GM18867 (cell line): Measurements from ENCODE around the gene CNPY2.
"Not testable (repeated sequence)": the region's sequence is repeated elsewhere in the genome, so short reads cannot be mapped to it uniquely, and the experiment has no call there.

Experiments
- ATAC-seq: cut with Tn5 transposase; IDR thresholded peaks from one replicate; pipeline ENCODE4 v1.9.1; 2021; ENCODE audit warnings: mild to moderate bottlenecking, moderate library complexity; ENCODE audit not compliant: unreplicated experiment

CNPY2 gene

DNA sequence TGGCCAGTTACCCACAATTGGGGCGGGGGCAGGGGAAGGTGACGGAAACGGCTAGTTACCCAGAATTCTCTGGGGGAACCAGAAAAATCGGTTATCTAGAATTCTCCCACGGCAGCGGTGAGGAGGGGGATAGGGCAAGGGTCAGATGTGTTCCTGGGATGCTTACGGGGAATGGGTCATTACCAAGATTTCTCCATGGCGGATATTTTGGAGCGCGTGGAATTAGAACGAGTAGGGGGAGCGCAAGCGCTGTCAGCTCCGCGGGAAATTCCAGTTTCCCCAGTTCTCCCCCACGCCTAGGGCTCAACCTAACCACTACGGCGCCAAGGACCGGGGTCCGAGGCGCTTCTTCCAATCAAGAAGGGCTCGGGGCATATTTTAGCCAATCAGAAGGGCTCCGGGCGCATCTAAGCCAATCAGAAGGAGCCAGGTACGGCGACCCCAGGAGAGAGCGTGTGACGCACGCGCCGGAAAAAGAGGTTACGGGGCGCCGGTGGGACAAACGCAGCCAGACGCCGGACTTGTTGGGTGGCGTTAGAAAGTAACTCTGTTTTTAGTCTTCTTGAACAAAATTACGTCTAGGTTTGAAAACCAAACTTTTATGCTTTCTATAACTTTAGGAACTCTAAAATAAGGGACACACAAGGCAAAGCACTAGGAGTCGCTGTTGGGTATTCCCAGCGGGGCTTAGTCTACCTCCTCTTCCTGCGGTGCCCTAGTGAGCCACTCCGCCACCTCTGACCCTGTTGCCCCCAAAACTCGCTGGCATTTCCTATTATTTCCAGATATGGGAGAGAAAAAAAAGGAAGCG is 18.1 kb upstream of the CNPY2 start, which contains the start of gene PAN2:
TSS of gene PAN2 (minus strand) at position 322 of the 811 bp plus-strand sequence. CDS start 906 bp downstream, outside the sequence.
- peak; percentile 95 for ATAC-seq

DNA sequence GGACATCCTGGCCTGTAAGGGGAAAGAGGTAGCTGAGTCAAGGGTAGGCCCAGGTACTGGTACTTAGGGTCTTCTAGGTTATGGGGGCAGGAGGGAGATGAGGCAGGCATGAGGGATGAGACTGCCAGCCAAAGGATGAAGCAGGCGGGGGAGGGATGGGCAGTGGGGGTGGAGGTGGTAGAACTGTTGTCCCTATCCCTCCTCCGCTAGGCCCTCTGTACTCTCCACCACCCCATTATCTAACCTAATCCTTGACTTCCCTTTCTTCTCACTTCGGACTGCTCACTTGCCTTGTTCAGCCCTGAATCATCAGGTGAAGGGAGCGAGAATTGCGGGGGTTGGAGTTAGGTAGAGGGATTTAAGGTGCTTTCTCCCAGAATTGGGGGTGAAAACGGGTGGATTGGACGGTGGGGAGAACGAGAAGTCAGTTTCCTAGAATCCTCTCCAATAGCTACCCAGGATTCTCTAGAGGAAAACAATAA is 17.4 kb upstream of the CNPY2 start:
- ATAC-seq: no peak

DNA sequence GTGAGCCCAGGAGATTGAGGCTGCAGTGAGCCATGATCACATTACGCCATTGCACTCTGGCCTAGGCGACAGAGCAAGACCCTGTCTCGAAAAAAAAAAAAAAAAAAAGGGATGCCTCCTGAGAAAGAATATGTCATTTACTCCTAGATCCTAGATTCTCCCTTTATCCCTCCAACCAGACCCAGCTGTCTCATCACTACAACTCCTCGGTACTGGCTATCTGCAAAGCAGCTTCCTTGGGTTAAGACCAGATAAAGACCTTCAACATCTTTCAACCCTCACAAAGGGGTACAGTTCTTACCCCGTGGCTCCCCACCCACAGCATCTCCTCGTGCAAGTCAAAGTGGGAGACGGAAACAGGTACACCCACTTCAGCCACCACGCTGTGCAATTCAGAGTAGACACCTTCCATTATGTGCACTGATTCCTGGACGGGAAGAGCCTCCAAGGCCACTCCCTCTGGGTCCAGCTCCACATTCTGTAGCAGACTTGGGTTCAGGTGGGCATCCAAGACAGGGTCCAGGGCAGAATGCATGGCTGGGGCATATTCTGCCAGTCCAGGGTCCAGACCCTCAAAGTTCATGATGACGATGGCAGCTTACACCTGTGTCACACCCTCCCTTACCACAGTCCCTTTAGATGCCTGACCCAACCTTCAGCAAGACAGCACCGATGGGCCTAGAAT is 16.9 kb upstream of the CNPY2 start:
- ATAC-seq: no peak

DNA sequence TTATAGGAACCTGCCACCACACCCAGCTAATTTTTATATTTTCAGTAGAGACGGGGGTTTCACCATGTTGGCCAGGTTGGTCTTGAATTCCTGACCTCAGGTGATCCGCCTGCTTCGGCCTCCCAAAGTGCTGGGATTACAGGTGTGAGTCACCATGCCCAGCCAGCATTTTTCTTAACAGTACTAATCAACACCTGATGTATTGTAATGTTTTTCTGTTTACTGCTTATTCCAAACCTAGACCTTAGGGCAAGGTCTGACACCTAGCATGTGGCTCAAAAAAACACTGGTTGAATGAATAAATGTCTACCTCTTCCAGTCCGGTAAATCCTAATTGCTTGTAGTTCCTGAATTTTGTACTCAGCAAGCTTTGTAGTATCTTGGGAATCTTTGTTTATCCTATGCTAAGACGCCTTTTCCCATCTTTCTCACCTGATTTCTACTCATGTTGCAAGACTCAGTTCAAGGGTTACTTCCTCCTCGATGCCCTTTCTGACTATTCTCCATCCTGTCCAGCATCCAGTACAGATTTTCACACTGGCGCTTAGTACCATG is 15.2 kb upstream of the CNPY2 start:
- ATAC-seq: no peak

DNA sequence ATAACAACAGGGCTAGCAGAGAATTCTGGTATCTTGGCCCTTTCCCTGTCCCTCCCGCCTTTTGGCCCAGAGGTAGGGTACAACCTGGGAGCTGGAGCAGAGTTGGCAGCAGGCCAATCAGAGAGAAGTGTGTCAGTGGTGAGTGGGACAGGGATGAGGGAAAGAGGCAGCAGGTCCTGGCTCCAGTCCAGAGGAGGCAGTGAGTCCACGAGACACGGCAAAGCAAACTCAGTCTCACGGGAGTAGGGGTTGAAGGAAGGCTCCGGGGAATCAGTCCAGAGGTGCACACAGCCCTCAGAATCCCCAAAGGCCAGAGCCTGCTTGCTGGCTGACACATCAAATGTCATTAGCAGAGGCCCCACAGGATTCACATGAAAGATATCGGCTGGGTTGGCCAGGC is 10.7 kb upstream of the CNPY2 start:
- no peak for ATAC-seq

DNA sequence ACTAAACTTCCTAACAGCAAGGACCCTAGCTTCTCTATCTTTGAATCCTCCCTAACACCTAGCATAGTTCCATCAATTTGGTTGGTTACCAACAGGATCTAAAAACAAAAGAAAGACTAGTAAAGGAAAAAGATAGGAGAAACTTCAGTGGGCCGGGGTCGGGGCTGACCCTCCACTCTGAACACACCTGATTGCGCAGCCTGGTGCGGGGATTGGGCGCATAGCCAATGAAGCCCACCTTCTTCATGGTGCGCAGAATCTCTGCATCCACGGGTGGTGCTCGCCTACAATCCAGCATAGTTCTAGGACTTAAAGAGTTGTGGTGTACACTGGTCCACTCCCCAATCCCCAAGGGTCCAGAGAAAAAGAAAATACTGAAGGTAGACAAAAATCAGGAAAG is 10.3 kb upstream of the CNPY2 start:
- ATAC-seq: no peak

DNA sequence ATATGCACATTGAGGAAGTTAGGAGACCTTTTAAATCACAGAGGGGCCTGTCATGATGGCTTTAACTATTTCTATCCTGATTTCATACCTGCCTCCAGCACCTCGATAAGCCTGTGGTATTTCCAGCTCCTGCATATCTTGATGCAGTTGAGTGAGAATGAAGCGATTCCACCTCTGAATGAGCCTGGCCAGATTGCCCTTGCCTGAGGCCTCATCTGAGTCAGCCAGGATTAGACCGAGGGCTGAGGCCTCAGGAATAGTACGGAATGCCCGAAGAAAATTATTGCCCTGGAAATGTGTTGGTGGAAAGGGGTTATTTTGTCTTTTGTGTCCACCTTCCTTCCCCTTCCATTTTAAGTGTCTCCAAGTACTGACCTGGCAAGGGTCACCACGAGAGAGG is 8.4 kb upstream of the CNPY2 start:
- ATAC-seq: no peak

DNA sequence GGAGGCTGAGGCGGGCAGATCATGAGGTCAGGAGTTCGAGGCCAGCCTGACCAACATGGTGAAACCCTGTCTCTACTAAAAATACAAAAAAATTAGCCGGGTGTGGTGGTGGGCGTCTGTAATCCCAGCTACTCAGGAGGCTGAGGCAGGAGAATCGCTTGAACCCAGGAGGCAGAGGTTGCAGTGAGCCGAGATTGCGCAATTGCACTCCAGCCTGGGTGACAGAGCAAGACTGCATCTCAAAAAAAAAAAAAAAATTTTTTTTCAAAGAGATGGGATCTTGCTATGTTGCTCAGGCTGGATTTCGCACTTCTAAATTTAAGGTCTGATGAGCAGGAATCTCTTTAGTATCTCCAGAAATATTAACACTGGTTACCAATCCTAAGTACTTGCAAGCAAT is 5.8 kb upstream of the CNPY2 start:
- ATAC-seq: not testable (repeated sequence)

DNA sequence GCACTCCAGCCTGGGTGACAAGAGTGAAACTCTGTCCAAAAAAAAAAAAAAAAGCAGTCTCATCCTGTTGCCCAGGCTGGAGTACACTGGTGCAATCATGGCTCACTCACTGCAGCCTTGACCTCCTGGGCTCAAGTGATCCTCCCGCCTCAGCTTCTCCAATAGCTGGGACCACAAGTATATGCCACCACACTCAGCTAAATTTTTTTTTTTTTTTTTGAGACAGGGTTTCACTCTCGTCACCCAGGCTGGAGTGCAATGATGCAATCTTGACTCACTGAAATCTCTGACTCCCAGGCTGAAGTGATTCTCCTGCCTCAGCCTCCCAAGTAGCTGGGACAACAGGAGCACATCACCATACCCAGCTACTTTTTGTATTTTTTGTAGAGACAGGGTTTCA is 5.2 kb upstream of the CNPY2 start:
- no peak for ATAC-seq

DNA sequence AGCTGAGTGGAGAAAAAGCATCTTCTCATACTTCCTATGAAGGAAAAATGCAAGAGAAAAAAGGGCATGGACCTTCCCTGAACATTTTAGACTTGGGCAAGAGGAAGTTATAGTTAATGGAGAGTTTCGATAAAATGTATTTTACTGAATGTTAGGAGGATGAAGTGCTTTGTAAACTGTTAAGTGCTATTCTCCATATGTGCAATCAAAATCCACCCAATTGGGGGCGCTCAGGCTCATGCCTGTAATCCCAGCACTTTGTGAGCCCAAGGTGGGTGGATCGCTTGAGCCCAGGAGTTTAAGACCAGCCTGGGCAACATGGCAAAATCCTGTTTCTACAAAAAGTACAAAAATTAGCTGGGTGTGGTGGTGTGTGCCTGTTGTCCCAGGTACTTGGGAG is 1.9 kb upstream of the CNPY2 start:
- no peak for ATAC-seq

DNA sequence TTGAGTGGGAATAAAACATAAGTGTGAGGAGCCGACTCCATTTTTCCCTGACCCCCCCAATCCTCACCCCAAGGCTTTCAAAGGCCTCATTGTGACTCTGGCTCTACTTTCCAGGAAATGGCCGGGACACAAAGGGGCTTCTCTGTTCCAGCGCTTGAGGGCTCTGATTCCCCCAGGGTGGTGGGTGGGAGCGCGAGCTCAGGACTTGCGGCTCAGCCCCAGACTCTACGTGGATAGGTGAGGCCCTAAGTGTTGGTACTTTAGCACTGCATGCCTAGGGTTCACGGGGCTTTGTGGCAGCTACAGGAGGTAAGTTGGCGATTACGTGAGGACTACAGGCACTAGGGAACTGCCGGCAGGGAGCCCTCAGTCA is 553 bp downstream of the CNPY2 start:
- no peak for ATAC-seq

DNA sequence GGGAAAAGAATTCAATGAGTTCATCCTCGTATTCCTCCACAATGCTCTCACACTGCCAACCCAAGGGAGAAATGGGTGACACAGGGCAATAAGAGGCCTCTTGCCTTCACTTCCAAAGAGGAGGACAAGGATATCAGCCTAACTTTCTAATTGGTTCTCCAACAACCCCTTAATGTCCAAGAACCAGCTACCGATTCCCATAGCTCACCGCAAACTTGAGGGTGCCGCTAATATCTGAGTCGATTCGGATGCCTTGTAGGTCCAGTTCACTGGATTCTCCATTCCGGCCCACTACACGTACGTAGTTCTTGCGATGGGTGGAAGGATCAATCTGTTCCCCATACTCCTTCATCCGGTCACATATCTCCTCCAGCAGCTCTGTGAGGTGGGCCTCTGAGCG is 4.8 kb downstream of the CNPY2 start:
- no peak for ATAC-seq

DNA sequence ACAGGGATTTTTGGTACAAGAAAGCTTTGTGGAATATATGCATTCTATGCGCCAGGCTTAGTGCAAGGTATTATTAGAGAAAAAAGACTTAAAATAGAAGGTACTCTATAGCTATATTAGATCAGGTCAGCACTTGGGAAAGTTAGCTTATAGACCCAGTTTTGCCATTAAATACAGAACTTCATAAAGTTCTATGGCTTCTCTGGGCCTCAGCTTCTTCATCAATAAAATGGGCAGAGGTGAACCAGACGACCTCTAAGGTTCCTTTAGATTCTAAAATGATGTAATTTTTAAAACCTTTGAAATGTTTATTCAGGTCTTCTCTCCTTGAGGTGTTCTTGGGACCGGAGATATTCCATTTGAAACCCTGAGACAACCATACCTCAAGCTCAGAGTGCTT is 7.1 kb downstream of the CNPY2 start:
- ATAC-seq: no peak

DNA sequence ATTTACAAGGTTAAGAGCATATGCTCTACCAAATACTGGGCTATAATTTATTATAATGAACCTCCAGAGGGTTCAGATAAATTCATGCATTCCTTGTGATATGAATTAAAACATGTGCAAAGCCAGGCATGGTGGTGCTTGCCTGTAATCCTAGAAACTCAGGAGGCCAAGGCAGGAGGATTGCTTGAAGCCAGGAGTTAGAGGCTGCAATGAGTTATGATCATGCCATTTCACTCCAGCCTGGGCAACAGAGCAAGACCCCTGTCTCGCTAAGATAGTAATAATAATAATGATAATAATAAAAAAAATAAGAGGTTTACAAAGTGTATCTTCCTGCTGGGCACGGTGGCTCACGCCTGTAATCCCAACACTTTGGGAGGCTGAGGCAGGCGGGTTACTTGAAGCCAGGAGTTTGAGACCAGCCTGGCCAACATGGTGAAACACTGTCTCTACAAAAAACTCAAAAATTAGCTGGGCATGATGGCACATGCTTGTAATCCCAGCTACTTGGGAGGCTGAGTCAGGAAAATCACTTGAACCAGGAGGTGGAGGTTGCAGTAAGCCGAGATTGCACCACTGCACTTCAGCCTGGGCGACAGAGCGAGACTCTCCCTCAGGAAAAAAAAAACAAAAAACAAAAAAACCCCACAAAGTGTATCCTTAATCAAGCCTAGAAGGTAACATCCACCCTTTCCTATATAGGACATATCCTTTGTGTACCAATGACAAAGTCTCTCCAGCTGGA is 8.4 kb downstream of the CNPY2 start:
- ATAC-seq: no peak

DNA sequence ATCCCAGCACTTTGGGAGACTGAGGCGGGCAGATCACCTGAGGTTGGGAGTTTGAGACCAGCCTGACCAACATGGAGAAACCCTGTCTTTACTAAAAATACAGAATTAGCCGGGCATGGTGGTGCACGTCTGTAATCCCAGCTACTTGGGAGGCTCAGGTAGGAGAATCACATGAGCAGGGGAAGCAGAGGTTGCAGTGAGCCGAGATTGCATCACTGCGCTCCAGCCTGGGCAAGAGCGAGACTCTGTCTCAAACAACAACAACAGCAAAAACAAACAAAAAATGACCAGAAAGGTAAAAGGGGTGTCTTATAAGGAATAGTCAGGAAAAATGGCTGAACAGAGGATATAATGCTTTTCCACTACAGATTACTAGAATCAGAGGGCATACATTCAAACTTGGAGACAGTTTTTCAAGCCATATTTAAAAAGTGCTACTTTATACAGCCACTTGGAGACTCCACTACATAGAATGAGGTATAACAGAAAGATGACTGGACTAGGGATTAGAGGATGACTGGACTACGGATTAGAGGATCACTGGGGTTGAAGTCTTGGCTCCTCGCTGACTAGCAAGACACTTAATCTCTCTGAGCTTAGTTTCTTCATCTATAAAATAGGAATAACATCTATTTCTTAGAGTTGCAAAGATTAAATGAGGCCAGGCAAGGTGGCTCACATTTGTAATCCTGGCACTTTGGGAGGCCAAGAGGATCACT is 10.8 kb downstream of the CNPY2 start:
- no peak for ATAC-seq

DNA sequence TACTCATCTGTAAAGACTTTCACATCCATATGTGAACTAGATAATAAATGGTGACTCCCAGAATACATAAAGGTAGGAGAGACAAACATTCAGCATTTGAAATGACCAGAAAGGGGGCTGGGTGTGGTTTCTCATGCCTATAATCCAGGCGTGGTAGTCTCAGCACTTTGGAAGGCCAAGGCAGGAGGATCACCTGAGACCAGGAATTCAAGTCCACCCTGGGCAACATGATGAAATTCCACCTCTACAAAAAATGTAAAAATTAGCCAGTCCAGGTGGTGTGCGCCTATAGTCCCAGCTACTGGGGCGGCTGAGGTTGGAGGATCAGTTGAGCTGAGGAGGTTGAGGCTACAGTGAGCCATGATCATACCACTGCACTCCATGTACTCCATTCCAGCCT is 11.5 kb downstream of the CNPY2 start:
- no peak for ATAC-seq

DNA sequence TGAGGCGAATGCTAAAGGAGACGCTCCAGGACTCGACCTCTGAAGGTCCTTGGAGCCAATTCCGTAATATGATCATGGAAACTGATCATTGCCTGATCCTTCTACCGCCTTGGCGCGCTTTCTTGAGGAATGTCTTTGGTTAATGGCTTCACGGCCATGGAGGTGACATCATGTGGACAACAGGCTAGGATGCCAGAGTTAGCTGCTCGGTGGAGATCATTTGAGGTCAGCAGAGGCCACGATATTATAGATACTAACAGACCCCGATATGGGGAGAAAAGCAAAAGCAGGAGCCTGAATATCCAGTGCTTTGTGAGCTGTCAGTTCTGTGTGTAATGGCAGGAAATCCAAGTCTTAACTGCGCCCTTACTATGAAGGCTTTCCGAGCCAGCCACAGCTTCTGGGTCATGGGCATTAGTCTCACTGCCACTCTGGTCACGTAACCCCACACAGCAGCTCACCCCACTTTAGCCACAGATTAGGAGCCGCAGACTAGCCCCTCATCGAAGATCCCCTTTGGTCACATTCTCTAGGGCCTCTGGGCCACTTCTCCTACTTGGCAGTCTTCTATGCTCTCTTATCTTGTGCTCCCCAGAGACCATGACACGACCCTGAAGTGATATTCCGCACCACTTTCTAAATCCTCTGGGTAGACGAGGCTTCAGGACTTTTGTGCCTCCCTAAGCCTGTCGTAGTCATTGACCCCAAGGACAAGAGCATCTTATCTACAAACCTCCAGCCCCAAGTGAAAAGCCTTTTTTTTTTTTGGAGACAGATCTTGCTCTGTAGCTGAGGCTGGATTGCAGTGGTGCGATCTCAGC is 14.9 kb downstream of the CNPY2 start:
- no peak for ATAC-seq

DNA sequence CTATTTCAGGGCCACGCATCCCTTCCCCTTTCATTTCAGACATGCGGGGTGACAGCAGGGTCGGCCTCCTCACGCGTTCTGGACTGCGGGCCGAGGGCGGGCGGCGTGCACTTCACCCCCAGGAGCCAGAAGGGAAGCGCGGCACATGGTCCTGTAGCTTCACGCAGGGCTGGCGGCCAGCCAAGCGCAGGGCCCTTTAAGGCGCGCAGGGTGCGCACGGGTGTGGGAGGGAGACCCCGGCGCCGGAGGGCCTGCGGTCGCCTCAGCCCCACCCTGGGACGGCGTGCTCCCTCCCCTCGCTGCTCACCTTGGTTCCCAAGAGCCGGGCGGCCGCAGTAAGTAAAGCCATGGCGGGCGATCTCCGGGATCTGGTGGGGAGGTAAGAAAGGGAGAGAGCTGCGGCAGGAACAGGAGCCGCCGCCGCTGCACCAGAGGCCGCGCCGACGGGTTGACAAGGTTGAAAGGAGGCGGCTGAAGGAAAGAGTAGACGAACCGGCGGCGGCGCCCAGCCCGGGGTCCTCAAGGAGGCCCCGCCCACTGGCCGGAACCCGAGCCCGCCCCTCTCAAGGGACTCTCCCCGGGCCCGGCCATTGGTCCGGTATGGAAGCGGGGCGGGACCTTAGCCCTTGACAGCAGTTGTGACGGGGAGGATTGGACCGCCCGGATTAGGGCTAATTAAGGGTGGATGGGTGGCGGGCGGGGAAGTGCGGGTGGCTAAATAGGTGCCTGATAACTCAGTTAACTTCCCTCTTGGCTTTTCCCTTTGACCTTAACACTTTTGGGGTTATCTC is 15.7 kb downstream of the CNPY2 start, which contains the start of gene CS:
TSS of gene CS (minus strand) at position 478 of the 791 bp plus-strand sequence. CDS start at position 349, 129 bp downstream.
- peak; percentile 91 for ATAC-seq

DNA sequence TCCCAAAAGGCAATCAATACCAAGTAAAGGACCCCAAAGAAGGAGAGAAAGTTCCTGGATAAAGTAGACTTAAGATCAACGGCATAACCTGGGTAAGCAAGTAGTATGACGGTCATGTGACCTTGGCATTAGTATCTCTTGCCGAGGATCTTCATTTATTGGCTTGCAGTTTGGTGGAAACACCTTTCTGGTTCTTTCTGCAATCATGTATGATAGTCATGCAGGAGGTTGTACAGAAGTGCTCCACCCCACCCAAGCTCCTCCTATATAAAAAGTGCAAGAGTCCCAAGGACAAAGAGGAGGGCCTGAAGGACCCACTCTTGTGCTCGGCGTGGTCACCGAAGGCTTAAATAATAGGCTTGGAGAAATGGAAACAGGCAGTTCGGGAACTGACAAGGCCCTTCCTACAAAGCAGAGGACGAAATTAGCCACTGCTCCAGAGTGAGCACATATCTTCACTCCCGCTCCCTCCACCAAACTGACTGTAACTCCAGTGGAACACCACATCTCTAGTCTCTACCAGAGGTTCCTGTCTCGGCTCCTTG is 16.4 kb downstream of the CNPY2 start:
- no peak for ATAC-seq
